ENCODE measurements around the gene AGPAT4.
"Not testable (repeated sequence)": the region's sequence is repeated elsewhere in the genome, so short reads cannot be mapped to it uniquely, and the experiment has no call there.

AGPAT4 gene

DNA sequence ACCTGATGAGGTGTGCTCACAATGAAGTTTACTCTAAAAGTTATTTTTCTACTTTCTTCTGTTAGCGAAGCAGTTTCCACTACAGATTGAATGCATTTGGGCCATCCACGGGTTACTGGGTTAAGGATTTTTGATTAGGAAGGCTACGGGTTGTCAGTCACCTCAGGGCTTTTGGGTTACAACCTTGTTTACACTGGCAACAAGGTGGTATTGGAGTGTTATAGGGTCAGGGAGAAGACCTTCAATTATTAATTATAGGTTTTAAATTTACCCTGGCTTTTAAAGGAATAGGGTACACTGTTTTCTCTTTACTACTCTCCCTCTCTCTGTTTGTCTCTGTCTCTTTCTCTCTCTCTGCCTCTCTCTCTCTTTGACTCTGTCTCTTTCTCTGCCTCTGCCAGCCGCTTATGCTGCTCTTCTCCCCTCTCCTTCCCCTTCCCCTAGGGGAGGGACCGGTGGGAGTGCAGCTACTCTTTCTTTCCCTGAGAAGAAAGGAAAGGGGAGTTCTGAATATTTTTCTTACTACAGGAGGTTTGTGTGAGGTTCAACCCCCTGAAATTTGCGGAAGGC is 40.2 kb upstream of the AGPAT4 start:
- TF ChIP-seq, protein P1, sequence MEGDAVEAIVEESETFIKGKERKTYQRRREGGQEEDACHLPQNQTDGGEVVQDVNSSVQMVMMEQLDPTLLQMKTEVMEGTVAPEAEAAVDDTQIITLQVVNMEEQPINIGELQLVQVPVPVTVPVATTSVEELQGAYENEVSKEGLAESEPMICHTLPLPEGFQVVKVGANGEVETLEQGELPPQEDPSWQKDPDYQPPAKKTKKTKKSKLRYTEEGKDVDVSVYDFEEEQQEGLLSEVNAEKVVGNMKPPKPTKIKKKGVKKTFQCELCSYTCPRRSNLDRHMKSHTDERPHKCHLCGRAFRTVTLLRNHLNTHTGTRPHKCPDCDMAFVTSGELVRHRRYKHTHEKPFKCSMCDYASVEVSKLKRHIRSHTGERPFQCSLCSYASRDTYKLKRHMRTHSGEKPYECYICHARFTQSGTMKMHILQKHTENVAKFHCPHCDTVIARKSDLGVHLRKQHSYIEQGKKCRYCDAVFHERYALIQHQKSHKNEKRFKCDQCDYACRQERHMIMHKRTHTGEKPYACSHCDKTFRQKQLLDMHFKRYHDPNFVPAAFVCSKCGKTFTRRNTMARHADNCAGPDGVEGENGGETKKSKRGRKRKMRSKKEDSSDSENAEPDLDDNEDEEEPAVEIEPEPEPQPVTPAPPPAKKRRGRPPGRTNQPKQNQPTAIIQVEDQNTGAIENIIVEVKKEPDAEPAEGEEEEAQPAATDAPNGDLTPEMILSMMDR (IDR thresholded peaks at IDR 0.05; ENCODE audit: low read depth, low read length, missing control alignments), result no peak
- in situ Hi-C loops (cut with HindIII; ENCODE audit: low pct_ligation_motif_present, low sequenced_read_pairs), result no loop called here
- no peak overlapping the region for H3K27ac ChIP-seq

DNA sequence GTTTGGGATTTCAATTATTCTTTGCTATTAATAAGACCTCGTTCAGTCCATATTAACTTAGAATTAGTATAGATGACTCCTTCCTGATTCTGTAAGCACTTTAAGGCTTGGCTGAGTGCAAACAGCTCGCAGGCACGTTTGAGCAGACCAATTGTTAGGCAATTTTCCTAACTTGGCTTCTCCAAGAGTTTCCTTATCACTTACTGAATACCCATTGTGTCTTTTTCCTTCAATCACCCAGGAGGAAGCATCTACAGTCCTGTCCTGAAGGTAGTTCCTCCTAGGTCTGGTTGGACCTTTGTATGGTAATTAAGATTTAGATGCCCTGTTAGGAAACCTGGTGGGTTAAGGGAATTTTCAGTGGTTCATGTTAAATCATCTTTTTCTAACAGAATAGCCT is 39.6 kb upstream of the AGPAT4 start:
- H3K27me3 ChIP-seq (replicated peaks); DNase-seq; H3K27ac ChIP-seq; in situ Hi-C loops (cut with HindIII; ENCODE audit: low pct_ligation_motif_present, low sequenced_read_pairs); H3K36me3 ChIP-seq (replicated peaks); H3K4me3 ChIP-seq (ENCODE audit: low read depth, low read length): not testable (repeated sequence)

More for the DNA sequence above, 40.2 kb upstream of the AGPAT4 start:
- H3K4me3 ChIP-seq (ENCODE audit: low read depth, low read length), result no peak overlapping the region
- no peaks in the 10 kb centered on the region for H3K27me3 ChIP-seq (replicated peaks)
- no peaks in the 10 kb centered on the region for H3K36me3 ChIP-seq (replicated peaks)
- no peak for DNase-seq

DNA sequence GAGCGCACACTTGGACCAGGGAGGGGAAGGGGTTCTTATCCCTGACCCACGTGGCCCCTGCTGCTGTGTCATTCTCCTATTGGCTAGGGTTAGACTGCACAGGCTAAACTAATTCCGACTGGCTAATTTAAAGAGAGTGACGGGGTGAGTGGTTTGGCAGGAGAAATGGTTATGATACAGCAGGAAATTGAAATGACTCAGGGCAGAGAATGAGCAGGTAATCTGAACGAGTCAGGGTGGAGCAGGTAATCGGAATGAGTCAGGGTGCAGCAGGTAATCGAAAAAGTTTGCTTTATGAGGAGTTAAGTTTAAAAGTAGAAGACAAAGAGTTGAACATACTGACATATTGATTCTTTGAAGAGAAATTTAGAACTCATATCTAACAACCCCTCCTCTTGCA is 35.9 kb upstream of the AGPAT4 start:
- in situ Hi-C loops (cut with HindIII; ENCODE audit: low pct_ligation_motif_present, low sequenced_read_pairs); H3K4me3 ChIP-seq (ENCODE audit: low read depth, low read length); H3K36me3 ChIP-seq (replicated peaks); H3K27me3 ChIP-seq (replicated peaks); H3K27ac ChIP-seq; DNase-seq: not testable (repeated sequence)

DNA sequence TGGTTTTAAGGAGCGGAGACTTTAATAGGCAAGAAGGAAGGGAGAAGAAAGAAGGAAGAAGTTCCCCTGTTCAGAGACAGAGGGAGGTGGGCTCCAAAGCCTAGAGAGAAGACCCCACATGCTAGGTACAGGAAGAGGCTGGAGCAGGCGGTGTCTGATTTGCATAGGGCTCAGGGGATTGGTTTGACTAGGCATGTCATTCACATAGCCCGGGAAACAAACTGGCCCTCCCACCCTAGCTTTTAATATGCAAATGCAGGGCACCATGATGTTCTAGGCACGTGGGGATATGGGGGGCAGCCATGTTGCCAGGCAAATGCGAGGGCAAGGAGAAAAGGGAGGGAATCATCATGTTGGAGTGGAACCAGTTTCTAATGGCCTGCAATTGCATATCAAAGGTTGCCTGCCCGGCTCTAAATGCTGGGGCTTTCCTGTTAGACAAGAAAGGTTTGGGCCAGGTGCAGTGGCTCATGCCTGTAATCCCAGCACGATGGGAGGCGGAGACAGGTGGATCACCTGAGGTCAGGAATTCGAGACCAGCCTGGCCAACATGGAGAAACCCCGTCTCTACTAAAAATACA is 34.3 kb upstream of the AGPAT4 start:
- in situ Hi-C loops (cut with HindIII; ENCODE audit: low pct_ligation_motif_present, low sequenced_read_pairs), result no loop called here
- H3K27me3 ChIP-seq (replicated peaks), result no peaks in the 10 kb centered on the region
- H3K36me3 ChIP-seq (replicated peaks), result no peaks in the 10 kb centered on the region
- no peak for DNase-seq
- no peak overlapping the region for H3K27ac ChIP-seq
- H3K4me3 ChIP-seq (ENCODE audit: low read depth, low read length), result no peak overlapping the region
- TF ChIP-seq, protein P1 (IDR thresholded peaks at IDR 0.05; ENCODE audit: low read depth, low read length, missing control alignments), result no peak

DNA sequence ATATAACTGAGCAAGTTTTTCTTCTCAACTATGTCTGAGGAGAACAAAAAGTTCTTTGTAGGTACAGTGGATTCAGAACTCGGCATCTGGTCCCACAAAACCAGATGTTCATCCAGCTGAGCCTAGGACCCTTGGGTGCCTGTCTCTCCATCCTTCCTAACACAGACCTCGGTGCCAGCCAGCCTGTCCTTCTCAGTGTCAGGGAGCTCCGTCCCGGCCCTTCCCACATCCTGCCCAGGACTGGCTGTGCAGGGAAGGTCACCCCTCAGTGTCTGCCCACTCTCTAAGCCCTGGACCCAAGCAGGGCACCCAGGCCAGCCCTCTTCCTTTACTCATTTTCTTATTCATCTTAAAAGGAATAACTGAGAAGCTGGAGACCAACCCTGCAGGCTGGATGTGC is 32.0 kb upstream of the AGPAT4 start:
- no peak for DNase-seq
- Histone ChIP-seq H3K27me3 (replicated peaks) (no peaks in the 10 kb centered on the region), H3K27ac (no peak overlapping the region), H3K4me3 (ENCODE audit: low read depth, low read length) (no peak overlapping the region), H3K36me3 (replicated peaks) (no peaks in the 10 kb centered on the region)
- in situ Hi-C loops (cut with HindIII; ENCODE audit: low pct_ligation_motif_present, low sequenced_read_pairs), result no loop called here
- TF ChIP-seq, protein P1 (IDR thresholded peaks at IDR 0.05; ENCODE audit: low read depth, low read length, missing control alignments), result no peak

DNA sequence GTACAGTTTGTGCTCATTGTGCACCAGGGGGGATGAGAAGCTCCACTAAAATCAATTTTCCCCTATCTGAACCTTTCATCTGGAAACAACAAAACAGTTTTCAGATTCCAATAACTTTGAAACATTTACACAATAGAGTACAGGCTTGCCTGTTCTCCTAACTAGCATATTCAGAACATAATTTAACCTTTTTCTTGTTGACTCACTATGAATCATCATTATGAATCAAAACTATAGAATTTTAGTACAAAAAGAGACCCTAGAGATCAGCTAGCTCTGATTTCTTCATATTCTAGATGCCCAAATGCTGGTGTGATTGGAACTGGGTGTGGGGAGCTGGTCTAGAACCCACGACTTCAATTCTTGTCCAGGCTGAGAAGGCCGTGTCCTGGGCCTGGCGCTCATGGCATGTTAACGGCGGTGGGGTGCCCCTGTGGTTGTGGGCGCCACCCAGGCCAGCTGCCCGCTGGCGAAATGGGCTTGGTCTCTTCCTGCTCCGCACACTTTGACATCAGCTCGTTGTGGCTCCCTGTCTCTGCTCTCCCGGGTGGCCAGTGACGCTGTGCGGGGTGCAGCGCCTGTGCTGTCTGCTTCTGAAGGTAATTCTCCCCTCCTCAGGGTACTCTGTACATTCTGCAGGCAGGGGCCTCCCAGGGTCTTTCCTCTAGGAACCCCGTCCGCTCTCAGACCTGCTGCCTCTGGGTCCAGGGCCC is 29.9 kb upstream of the AGPAT4 start:
- H3K27ac ChIP-seq, result peak overlapping the region; percentile 62
- no peaks in the 10 kb centered on the region for H3K36me3 ChIP-seq (replicated peaks)
- in situ Hi-C loops (cut with HindIII; ENCODE audit: low pct_ligation_motif_present, low sequenced_read_pairs), result no loop called here
- H3K27me3 ChIP-seq (replicated peaks), result no peaks in the 10 kb centered on the region
- DNase-seq, result peak; percentile 6
- TF ChIP-seq, protein P1 (IDR thresholded peaks at IDR 0.05; ENCODE audit: low read depth, low read length, missing control alignments), result no peak
- no peak overlapping the region for H3K4me3 ChIP-seq (ENCODE audit: low read depth, low read length)
